Measurements from ENCODE around the gene TUNAR.

DNA sequence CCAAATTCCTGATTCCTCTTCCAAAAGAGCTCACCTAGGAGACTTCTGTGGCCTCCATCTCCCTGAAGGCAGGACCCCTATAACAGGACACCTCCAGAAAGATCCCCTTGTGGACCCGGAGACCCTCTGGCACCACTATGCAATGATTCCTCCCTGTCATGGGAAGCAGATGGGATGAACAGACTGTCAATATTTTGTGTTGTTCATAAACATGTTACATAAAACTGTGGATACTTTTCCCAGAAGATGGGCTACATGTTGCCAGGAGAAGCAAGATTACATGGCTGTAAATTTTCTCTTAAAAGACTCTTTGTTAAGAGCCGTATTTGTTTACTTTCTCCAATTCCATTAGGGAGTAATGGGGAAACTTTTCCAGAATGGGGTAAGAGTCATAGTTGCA, 52.1 kb downstream of the TUNAR start:
- TF ChIP-seq POLR2AphosphoS5 (IDR thresholded peaks at IDR 0.05; ENCODE audit: low read depth) = no peak
- TF ChIP-seq, protein P1, sequence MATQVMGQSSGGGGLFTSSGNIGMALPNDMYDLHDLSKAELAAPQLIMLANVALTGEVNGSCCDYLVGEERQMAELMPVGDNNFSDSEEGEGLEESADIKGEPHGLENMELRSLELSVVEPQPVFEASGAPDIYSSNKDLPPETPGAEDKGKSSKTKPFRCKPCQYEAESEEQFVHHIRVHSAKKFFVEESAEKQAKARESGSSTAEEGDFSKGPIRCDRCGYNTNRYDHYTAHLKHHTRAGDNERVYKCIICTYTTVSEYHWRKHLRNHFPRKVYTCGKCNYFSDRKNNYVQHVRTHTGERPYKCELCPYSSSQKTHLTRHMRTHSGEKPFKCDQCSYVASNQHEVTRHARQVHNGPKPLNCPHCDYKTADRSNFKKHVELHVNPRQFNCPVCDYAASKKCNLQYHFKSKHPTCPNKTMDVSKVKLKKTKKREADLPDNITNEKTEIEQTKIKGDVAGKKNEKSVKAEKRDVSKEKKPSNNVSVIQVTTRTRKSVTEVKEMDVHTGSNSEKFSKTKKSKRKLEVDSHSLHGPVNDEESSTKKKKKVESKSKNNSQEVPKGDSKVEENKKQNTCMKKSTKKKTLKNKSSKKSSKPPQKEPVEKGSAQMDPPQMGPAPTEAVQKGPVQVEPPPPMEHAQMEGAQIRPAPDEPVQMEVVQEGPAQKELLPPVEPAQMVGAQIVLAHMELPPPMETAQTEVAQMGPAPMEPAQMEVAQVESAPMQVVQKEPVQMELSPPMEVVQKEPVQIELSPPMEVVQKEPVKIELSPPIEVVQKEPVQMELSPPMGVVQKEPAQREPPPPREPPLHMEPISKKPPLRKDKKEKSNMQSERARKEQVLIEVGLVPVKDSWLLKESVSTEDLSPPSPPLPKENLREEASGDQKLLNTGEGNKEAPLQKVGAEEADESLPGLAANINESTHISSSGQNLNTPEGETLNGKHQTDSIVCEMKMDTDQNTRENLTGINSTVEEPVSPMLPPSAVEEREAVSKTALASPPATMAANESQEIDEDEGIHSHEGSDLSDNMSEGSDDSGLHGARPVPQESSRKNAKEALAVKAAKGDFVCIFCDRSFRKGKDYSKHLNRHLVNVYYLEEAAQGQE (IDR thresholded peaks at IDR 0.05; ENCODE audit: unreplicated experiment) = no peak
- no peak for TF ChIP-seq CREB1 (CRISPR knock-in tag; IDR thresholded peaks at IDR 0.05; ENCODE audit: low read depth)
- TF ChIP-seq CTCF (conservative IDR thresholded peaks at IDR 0.05; ENCODE audit: low read depth in 2 of 2) = no peak
- no peak for TF ChIP-seq EZH2 (IDR thresholded peaks at IDR 0.05; ENCODE audit: low read depth, unreplicated experiment)
- TF ChIP-seq, protein P2, sequence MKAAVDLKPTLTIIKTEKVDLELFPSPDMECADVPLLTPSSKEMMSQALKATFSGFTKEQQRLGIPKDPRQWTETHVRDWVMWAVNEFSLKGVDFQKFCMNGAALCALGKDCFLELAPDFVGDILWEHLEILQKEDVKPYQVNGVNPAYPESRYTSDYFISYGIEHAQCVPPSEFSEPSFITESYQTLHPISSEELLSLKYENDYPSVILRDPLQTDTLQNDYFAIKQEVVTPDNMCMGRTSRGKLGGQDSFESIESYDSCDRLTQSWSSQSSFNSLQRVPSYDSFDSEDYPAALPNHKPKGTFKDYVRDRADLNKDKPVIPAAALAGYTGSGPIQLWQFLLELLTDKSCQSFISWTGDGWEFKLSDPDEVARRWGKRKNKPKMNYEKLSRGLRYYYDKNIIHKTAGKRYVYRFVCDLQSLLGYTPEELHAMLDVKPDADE (IDR thresholded peaks at IDR 0.05) = no peak
- TF ChIP-seq ZNF331 (CRISPR knock-in tag; IDR thresholded peaks at IDR 0.05; ENCODE audit: low read depth) = no peak
- no peak for TF ChIP-seq NANOG (IDR thresholded peaks at IDR 0.05; ENCODE audit: borderline replicate concordance)
- TF ChIP-seq EZH2phosphoT487 (IDR thresholded peaks at IDR 0.05; ENCODE audit: unreplicated experiment) = no peak
